Measurements from ENCODE around the gene SNX25. TPM values are rescaled to one million over a fixed set of nuclear protein-coding genes. Genes with fewer than 3 reads are reported as not detected.

SNX25 gene
- total RNA-seq, 1 experiment from 2014 or later = 3.5 TPM

DNA sequence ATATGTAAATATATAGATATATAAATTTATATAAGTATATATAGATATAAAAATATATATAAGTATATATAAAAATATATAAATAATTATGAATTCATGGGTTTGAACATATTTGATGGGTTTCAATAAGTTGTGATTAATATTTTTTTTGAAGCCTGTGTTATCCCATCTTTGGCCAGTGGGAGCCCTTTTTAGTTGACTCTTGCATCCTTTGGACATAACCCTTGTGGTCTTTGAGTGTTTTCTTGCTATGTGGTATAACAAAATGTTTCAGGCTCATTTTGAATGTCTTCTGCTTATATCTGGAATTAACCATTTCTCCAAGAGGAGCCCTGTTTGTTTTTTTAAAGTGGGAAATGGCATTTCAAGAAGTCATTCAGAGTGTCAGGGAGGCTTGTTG lies 15.2 kb downstream of the SNX25 start:
- TF ChIP-seq, protein P1, sequence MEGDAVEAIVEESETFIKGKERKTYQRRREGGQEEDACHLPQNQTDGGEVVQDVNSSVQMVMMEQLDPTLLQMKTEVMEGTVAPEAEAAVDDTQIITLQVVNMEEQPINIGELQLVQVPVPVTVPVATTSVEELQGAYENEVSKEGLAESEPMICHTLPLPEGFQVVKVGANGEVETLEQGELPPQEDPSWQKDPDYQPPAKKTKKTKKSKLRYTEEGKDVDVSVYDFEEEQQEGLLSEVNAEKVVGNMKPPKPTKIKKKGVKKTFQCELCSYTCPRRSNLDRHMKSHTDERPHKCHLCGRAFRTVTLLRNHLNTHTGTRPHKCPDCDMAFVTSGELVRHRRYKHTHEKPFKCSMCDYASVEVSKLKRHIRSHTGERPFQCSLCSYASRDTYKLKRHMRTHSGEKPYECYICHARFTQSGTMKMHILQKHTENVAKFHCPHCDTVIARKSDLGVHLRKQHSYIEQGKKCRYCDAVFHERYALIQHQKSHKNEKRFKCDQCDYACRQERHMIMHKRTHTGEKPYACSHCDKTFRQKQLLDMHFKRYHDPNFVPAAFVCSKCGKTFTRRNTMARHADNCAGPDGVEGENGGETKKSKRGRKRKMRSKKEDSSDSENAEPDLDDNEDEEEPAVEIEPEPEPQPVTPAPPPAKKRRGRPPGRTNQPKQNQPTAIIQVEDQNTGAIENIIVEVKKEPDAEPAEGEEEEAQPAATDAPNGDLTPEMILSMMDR (conservative IDR thresholded peaks at IDR 0.05; ENCODE audit: low read depth, low read length) = no peak
- TF ChIP-seq EZH2 (IDR thresholded peaks at IDR 0.05; ENCODE audit: borderline replicate concordance, low read depth, low read length, poor library complexity, severe bottlenecking) = no peak
- CTCF ChIA-PET = no interaction called here
- POLR2A ChIA-PET (ENCODE audit: low non-redundant PET) = no interaction called here
- intact Hi-C loops (cut with micrococcal nuclease; ENCODE audit: unreplicated experiment) = no loop called here
- Histone ChIP-seq H3K36me3 (ENCODE audit: insufficient read depth, low read length, poor library complexity, severe bottlenecking) (no peaks in the 10 kb centered on the region), H3K4me1 (ENCODE audit: insufficient read depth, low read length, poor library complexity, severe bottlenecking) (peaks cover 13% of the 10 kb centered on the region), H3K4me3 (ENCODE audit: low read depth, low read length, poor library complexity, severe bottlenecking) (no peak overlapping the region), H3K27ac (ENCODE audit: low read depth, low read length, poor library complexity, severe bottlenecking) (no peak overlapping the region), H3K9me3 (ENCODE audit: low read depth, low read length, poor library complexity, severe bottlenecking) (no peaks in the 10 kb centered on the region), H3K27me3 (replicated peaks; ENCODE audit: insufficient read depth, low read depth, low read length, poor library complexity) (no peaks in the 10 kb centered on the region)
- DNase-seq (ENCODE audit: low spot score) = no peak
- BruUV-seq (replicated peaks) = no TSS peak

DNA sequence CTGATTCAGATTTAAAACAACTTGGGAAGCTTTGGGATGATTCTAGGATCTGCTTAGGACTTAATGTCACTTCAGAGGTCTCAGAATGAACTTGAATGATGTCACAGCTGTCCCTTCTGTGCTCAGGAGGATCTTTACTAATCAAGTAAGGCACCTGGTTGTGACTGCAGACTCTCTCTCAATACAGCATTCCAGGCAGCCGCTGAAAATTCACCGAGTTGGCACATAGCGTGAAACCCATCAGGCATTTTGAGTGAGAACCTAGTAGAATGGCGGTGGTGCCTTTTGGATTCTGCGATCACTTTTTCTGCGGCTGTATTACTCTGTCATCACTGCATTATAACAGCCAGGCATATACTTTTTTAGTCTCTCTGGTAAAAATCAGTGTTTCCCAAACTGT lies 16.5 kb downstream of the SNX25 start:
- no peak for DNase-seq (ENCODE audit: low spot score)
- Histone ChIP-seq H3K9me3 (ENCODE audit: low read depth, low read length, poor library complexity, severe bottlenecking) (no peaks in the 10 kb centered on the region), H3K27ac (ENCODE audit: low read depth, low read length, poor library complexity, severe bottlenecking) (no peak overlapping the region), H3K27me3 (replicated peaks; ENCODE audit: insufficient read depth, low read depth, low read length, poor library complexity) (no peaks in the 10 kb centered on the region), H3K4me1 (ENCODE audit: insufficient read depth, low read length, poor library complexity, severe bottlenecking) (peaks cover 7% of the 10 kb centered on the region), H3K4me3 (ENCODE audit: low read depth, low read length, poor library complexity, severe bottlenecking) (no peak overlapping the region), H3K36me3 (ENCODE audit: insufficient read depth, low read length, poor library complexity, severe bottlenecking) (no peaks in the 10 kb centered on the region)
- POLR2A ChIA-PET (ENCODE audit: low non-redundant PET) = no interaction called here
- CTCF ChIA-PET = no interaction called here
- TF ChIP-seq, protein P1 (conservative IDR thresholded peaks at IDR 0.05; ENCODE audit: low read depth, low read length) = no peak
- TF ChIP-seq EZH2 (IDR thresholded peaks at IDR 0.05; ENCODE audit: borderline replicate concordance, low read depth, low read length, poor library complexity, severe bottlenecking) = no peak
- BruUV-seq (replicated peaks) = no TSS peak
- intact Hi-C loops (cut with micrococcal nuclease; ENCODE audit: unreplicated experiment) = no loop called here

DNA sequence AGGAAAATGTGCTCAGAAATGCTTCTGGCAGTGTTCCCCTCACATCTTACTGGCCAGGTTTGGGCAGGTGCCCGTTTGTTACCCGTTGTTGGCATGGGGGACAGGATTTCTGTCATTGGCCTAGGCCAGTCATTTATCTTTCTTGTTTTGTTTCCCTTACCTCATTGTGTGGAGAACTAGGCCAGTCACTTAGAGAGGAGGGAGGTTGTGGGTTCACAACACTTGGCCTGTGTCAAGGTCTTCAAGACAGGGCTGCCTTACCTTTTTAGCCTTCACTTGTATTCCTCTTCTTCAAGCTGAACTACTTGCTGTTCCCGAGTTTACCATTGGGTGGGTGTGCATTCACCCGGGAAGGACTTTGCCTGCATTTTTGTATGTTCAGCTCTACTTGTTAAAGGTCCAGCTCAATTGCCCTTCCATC lies 17.7 kb downstream of the SNX25 start:
- BruUV-seq (replicated peaks) = no TSS peak
- DNase-seq (ENCODE audit: low spot score) = no peak
- H3K4me3 ChIP-seq (ENCODE audit: low read depth, low read length, poor library complexity, severe bottlenecking) = no peak overlapping the region
- TF ChIP-seq, protein P1 (conservative IDR thresholded peaks at IDR 0.05; ENCODE audit: low read depth, low read length) = peak; percentile 36; the same call in 1 of the 2 replicates
- TF ChIP-seq EZH2 (IDR thresholded peaks at IDR 0.05; ENCODE audit: borderline replicate concordance, low read depth, low read length, poor library complexity, severe bottlenecking) = no peak
- intact Hi-C loops (cut with micrococcal nuclease; ENCODE audit: unreplicated experiment) = no loop called here
- no peak overlapping the region for H3K27ac ChIP-seq (ENCODE audit: low read depth, low read length, poor library complexity, severe bottlenecking)
- ChIA-PET POLR2A (ENCODE audit: low non-redundant PET) (no interaction called here), CTCF (no interaction called here)
- no peaks in the 10 kb centered on the region for H3K27me3 ChIP-seq (replicated peaks; ENCODE audit: insufficient read depth, low read depth, low read length, poor library complexity)
- H3K4me1 ChIP-seq (ENCODE audit: insufficient read depth, low read length, poor library complexity, severe bottlenecking) = no peaks in the 10 kb centered on the region
- H3K9me3 ChIP-seq (ENCODE audit: low read depth, low read length, poor library complexity, severe bottlenecking) = no peaks in the 10 kb centered on the region
- H3K36me3 ChIP-seq (ENCODE audit: insufficient read depth, low read length, poor library complexity, severe bottlenecking) = no peaks in the 10 kb centered on the region

Data from A673 (cell line).